Prostate gland (tissue), 2 donors: ENCODE data around the gene TECTA.
"Not testable (repeated sequence)": the region's sequence is repeated elsewhere in the genome, so short reads cannot be mapped to it uniquely, and the experiment has no call there.

Experiments used
- POLR2AphosphoS5 ChIP-seq: sonication (generic); formaldehyde crosslinking; IDR thresholded peaks from one replicate; pipeline ENCODE4 v1.6.1; 2017; ENCODE audit warnings: antibody characterized with exemption
- TF ChIP-seq, protein P1 (sequence below), 4 experiments: fragments of 200-600 bp in 2 of 4; fragments of 450-650 bp in 2 of 4; sonication (generic) in 2 of 4; IDR thresholded peaks; 1 replicate in 3 of 4; 2 replicates in 1 of 4; pipeline ENCODE4 v1.5.1; 2016 to 2019; ENCODE audit warnings: antibody characterized with exemption in 4 of 4, mild to moderate bottlenecking in 2 of 4, moderate library complexity in 2 of 4

DNA sequence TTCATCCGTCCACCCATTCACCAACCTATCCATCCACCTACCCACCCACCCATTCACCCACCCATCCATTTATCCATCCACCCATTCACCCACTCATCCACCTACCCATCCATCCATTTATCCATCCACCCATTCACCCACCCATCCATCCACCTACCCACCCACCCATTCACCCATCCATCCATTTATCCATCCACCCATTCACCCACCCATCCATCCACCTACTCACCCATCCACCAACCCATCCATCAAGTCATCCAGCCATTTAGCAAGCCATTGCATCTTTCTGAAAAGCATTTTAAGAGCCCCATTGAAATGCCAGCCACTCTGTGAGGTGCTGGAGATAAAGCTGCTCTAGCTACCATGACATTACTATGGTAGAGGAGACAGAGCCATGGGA lies 14.0 kb downstream of the TECTA start:
- TF ChIP-seq, protein P1, sequence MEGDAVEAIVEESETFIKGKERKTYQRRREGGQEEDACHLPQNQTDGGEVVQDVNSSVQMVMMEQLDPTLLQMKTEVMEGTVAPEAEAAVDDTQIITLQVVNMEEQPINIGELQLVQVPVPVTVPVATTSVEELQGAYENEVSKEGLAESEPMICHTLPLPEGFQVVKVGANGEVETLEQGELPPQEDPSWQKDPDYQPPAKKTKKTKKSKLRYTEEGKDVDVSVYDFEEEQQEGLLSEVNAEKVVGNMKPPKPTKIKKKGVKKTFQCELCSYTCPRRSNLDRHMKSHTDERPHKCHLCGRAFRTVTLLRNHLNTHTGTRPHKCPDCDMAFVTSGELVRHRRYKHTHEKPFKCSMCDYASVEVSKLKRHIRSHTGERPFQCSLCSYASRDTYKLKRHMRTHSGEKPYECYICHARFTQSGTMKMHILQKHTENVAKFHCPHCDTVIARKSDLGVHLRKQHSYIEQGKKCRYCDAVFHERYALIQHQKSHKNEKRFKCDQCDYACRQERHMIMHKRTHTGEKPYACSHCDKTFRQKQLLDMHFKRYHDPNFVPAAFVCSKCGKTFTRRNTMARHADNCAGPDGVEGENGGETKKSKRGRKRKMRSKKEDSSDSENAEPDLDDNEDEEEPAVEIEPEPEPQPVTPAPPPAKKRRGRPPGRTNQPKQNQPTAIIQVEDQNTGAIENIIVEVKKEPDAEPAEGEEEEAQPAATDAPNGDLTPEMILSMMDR (IDR thresholded peaks at IDR 0.05) = not testable (repeated sequence)
- not testable (repeated sequence) for TF ChIP-seq POLR2AphosphoS5
